H9 (cell line): ENCODE data around the gene PIANP. TPM values are rescaled to one million over a fixed set of nuclear protein-coding genes. Genes with fewer than 3 reads are reported as not detected.

Experiments used
- DNase-seq: peaks from one replicate; pipeline ENCODE4 v3.0.0-alpha.2; 2017
- H2AFZ ChIP-seq: one replicate; pipeline ENCODE4 v1.6.1; 2013; ENCODE audit warnings: mild to moderate bottlenecking, low read length, control low read depth, moderate library complexity
- H2AK5ac ChIP-seq: 2 replicates; pipeline ENCODE4 v1.6.1; 2013; ENCODE audit warnings: low read length, control low read depth, mixed read lengths; ENCODE audit not compliant: insufficient read length
- H2BK120ac ChIP-seq: one replicate; pipeline ENCODE4 v1.6.1; 2013; ENCODE audit warnings: low read depth, mild to moderate bottlenecking, low read length, control low read depth, inconsistent platforms; ENCODE audit not compliant: poor library complexity, severe bottlenecking
- H2BK12ac ChIP-seq: 2 replicates; pipeline ENCODE4 v1.6.1; 2013; ENCODE audit warnings: low read length, control low read depth, mixed read lengths, low read depth; ENCODE audit not compliant: insufficient read length
- H2BK15ac ChIP-seq: 2 replicates; pipeline ENCODE4 v1.6.1; 2013; ENCODE audit warnings: low read depth, low read length, control low read depth
- H2BK20ac ChIP-seq: one replicate; pipeline ENCODE4 v1.6.1; 2013; ENCODE audit warnings: low read depth, mild to moderate bottlenecking, low read length, control low read depth, inconsistent platforms; ENCODE audit not compliant: poor library complexity, severe bottlenecking
- H2BK5ac ChIP-seq: 2 replicates; pipeline ENCODE4 v1.6.1; 2013; ENCODE audit warnings: low read length, control low read depth, mixed read lengths; ENCODE audit not compliant: insufficient read length
- H3K14ac ChIP-seq: 2 replicates; pipeline ENCODE4 v1.6.1; 2013; ENCODE audit warnings: low read length, control low read depth; ENCODE audit not compliant: insufficient read depth
- H3K18ac ChIP-seq: 2 replicates; pipeline ENCODE4 v1.6.1; 2013; ENCODE audit warnings: low read depth, mild to moderate bottlenecking, mixed read lengths, low read length, control low read depth; ENCODE audit not compliant: insufficient read length
- H3K23ac ChIP-seq: 2 replicates; pipeline ENCODE4 v1.6.1; 2013; ENCODE audit warnings: low read length, control low read depth, mixed read lengths, low read depth; ENCODE audit not compliant: insufficient read length
- H3K23me2 ChIP-seq: 2 replicates; pipeline ENCODE4 v1.6.1; 2013; ENCODE audit warnings: low read depth, mild to moderate bottlenecking, mixed read lengths, low read length, control low read depth; ENCODE audit not compliant: insufficient read length, poor library complexity, severe bottlenecking
- H3K27ac ChIP-seq: 2 replicates; pipeline ENCODE4 v1.5.1; 2013; ENCODE audit warnings: low read length, control low read depth, mixed read lengths, low read depth; ENCODE audit not compliant: insufficient read length
- H3K27me3 ChIP-seq: 2 replicates; pipeline ENCODE4 v1.6.1; 2013; ENCODE audit warnings: low read length, control low read depth, inconsistent platforms; ENCODE audit not compliant: insufficient read depth
- H3K4ac ChIP-seq: 2 replicates; pipeline ENCODE4 v1.6.1; 2013; ENCODE audit warnings: low read depth, mild to moderate bottlenecking, control low read depth, inconsistent platforms, low read length, moderate library complexity
- H3K4me1 ChIP-seq: 2 replicates; pipeline ENCODE4 v1.6.1; 2013; ENCODE audit warnings: low read length, control low read depth, inconsistent platforms; ENCODE audit not compliant: insufficient read depth
- H3K4me2 ChIP-seq: 2 replicates; pipeline ENCODE4 v1.6.1; 2013; ENCODE audit warnings: low read length, control low read depth, mixed read lengths; ENCODE audit not compliant: insufficient read length, insufficient read depth
- H3K56ac ChIP-seq: 2 replicates; pipeline ENCODE4 v1.6.1; 2013; ENCODE audit warnings: low read depth, mild to moderate bottlenecking, mixed read lengths, low read length, control low read depth; ENCODE audit not compliant: insufficient read length
- H3K79me1 ChIP-seq: 2 replicates; pipeline ENCODE4 v1.6.1; 2013; ENCODE audit warnings: low read depth, mild to moderate bottlenecking, moderate library complexity, low read length, control low read depth, inconsistent platforms; ENCODE audit not compliant: insufficient read depth, poor library complexity, severe bottlenecking
- H3K79me2 ChIP-seq: 2 replicates; pipeline ENCODE4 v1.6.1; 2013; ENCODE audit warnings: low read length, control low read depth, inconsistent platforms; ENCODE audit not compliant: insufficient read depth
- H3K9ac ChIP-seq: 2 replicates; pipeline ENCODE4 v1.6.1; 2013; ENCODE audit warnings: low read length, control low read depth, mixed read lengths; ENCODE audit not compliant: insufficient read length; ENCODE audit errors: extremely low read depth
- H3K9me3 ChIP-seq: one replicate; pipeline ENCODE4 v1.6.1; 2013; ENCODE audit warnings: low read depth, low read length, inconsistent platforms; ENCODE audit not compliant: control insufficient read depth
- H3T11ph ChIP-seq: one replicate; pipeline ENCODE4 v1.6.1; 2013; ENCODE audit warnings: mild to moderate bottlenecking, low read length, control low read depth, inconsistent platforms
- H4K20me1 ChIP-seq: one replicate; pipeline ENCODE4 v1.6.1; 2013; ENCODE audit not compliant: control insufficient read depth, insufficient read length, insufficient read depth
- H4K5ac ChIP-seq: 2 replicates; pipeline ENCODE4 v1.6.1; 2013; ENCODE audit warnings: low read depth, mild to moderate bottlenecking, mixed read lengths, low read length, control low read depth; ENCODE audit not compliant: insufficient read length
- H4K8ac ChIP-seq: replicated peaks from 2 replicates; pipeline ENCODE4 v1.6.1; 2013; ENCODE audit warnings: low read length, control low read depth, mixed read lengths, low read depth; ENCODE audit not compliant: insufficient read length
- H4K91ac ChIP-seq: 2 replicates; pipeline ENCODE4 v1.6.1; 2013; ENCODE audit warnings: low read depth, mild to moderate bottlenecking, moderate library complexity, mixed read lengths, low read length, control low read depth; ENCODE audit not compliant: insufficient read length
- H3K27ac Mint-ChIP-seq, 3 experiments: 2 replicates in 2 of 3; 3 replicates in 1 of 3; pipeline ENCODE4 v1.8.0; 2020 to 2021; ENCODE audit warnings: mixed read lengths in 3 of 3, mild to moderate bottlenecking in 1 of 3, moderate library complexity in 1 of 3
- H3K27me3 Mint-ChIP-seq: 2 replicates; pipeline ENCODE4 v1.8.0; 2021; ENCODE audit warnings: low read depth, mild to moderate bottlenecking, moderate library complexity, mixed read lengths
- H3K36me3 Mint-ChIP-seq, 3 experiments: 2 replicates in 2 of 3; 3 replicates in 1 of 3; pipeline ENCODE4 v1.8.0; 2020 to 2021; ENCODE audit warnings: low read depth in 3 of 3, mixed read lengths in 3 of 3; ENCODE audit not compliant: insufficient read depth in 1 of 3
- H3K4me1 Mint-ChIP-seq, 2 experiments: 2 replicates each; pipeline ENCODE4 v1.8.0; 2020; ENCODE audit warnings: mixed read lengths in 2 of 2
- H3K4me3 Mint-ChIP-seq, 2 experiments: 2 replicates in 1 of 2; 3 replicates in 1 of 2; pipeline ENCODE4 v1.8.0; 2020 to 2021; ENCODE audit warnings: mild to moderate bottlenecking in 2 of 2, mixed read lengths in 2 of 2, moderate library complexity in 1 of 2
- H3K9me3 Mint-ChIP-seq, 2 experiments: 2 replicates in 1 of 2; 3 replicates in 1 of 2; pipeline ENCODE4 v1.8.0; 2020; ENCODE audit warnings: mild to moderate bottlenecking in 2 of 2, mixed read lengths in 2 of 2, moderate library complexity in 1 of 2
- CTCF ChIP-seq: fragments of 200-600 bp; sonication (generic); conservative IDR thresholded peaks from 3 replicates; pipeline ENCODE4 v1.8.0; 2021; ENCODE audit warnings: antibody characterized with exemption, mild to moderate bottlenecking
- WGBS: extraction: QIAGEN DNeasy Blood & Tissue Kit; methylation state at CpG from one replicate; pipeline ENCODE4 v1.1.7; 2013; ENCODE audit warnings: missing lambda C conversion rate, low lambda C conversion rate, mixed read lengths; ENCODE audit not compliant: insufficient read length; ENCODE audit errors: extremely low coverage; 5-methylcytosine and 5-hydroxymethylcytosine counted together
- total RNA-seq: library from RNA; stranded (reverse); gene quantifications from 2 replicates; pipeline ENCODE4 v1.2.1, GENCODE V29; 2021

PIANP gene
- total RNA-seq, 1 experiment from 2014 or later, result 6.6 TPM

GRCh38 chr12:6699989-6700645 lies 498 bp downstream of the PIANP start:
- Histone ChIP-seq H4K5ac (no peak overlapping the region), H3K56ac (no peak overlapping the region), H4K91ac (no peak overlapping the region), H3K4me1 (peaks cover 4% of the 10 kb centered on the region), H3K14ac (peak overlapping the region; percentile 44; the same call in 1 of the 2 replicates), H2BK15ac (no peak overlapping the region), H3K27ac (no peak overlapping the region), H3K4ac (no peak overlapping the region), H2AK5ac (no peak overlapping the region), H3K9ac (no peak overlapping the region), H3T11ph (no peak overlapping the region), H3K27me3 (peaks cover 3% of the 10 kb centered on the region; the same call in 1 of the 2 replicates), H4K8ac (no peak overlapping the region), H3K23ac (no peak overlapping the region), H2BK12ac (no peak overlapping the region), H3K23me2 (peaks cover 17% of the 10 kb centered on the region), H3K79me2 (no peaks in the 10 kb centered on the region), H2BK20ac (no peak overlapping the region), H3K79me1 (no peaks in the 10 kb centered on the region), H3K4me2 (peak overlapping the region; percentile 79), H2BK5ac (no peak overlapping the region), H2AFZ (no peak overlapping the region), H3K18ac (no peak overlapping the region), H4K20me1 (no peaks in the 10 kb centered on the region), H2BK120ac (no peak overlapping the region), H3K9me3 (no peaks in the 10 kb centered on the region)
- Mint-ChIP-seq H3K36me3 (peaks cover 0 to 13% (median 5%) of the 10 kb centered on the region in 3 experiments), H3K27ac (no peak overlapping the region), H3K27me3 (peaks cover 64% of the 10 kb centered on the region), H3K4me1 (peaks cover 23 to 27% of the 10 kb centered on the region in 2 experiments), H3K4me3 (peak overlapping the region; percentile 74 to 92), H3K9me3 (peaks cover 0 to 2% of the 10 kb centered on the region in 2 experiments; a peak in 2 of 5 replicates)
- WGBS, result no CpG with 5 or more reads among the region's 65 CpGs
- no peak for TF ChIP-seq CTCF
- DNase-seq, result peak; percentile 65
